Diencephalon (tissue), 1 donor: ENCODE data around the gene SLC15A3. TPM values are rescaled to one million over a fixed set of nuclear protein-coding genes. Genes with fewer than 3 reads are reported as not detected.

ENCODE experiments used
- small RNA-seq: library from RNA; depleted of rRNA; stranded (forward); fragments of <200 nt; gene quantifications from one replicate; pipeline ENCODE3, GENCODE V24; 2014
- total RNA-seq: library from RNA; depleted of rRNA; stranded (reverse); fragments of >200 nt; gene quantifications from one replicate; pipeline ENCODE4 v1.2.3, GENCODE V29; 2014

Gene SLC15A3
- 9.9 TPM for total RNA-seq

GRCh38 chr11:60951904-60952741 lies at the start of gene SLC15A3:
Gene SLC15A3 (minus strand): TSS chr11:60952176. CDS start chr11:60951551, 625 bp downstream.

GRCh38 chr11:60971520-60971919 lies 19.5 kb upstream of the SLC15A3 start, which contains the start of gene CD6:
Gene CD6 (plus strand): TSS chr11:60971680. CDS start chr11:60971866, 186 bp downstream.

GRCh38 chr11:60924110-60924905 lies 27.7 kb downstream of the SLC15A3 start, which contains the start of gene TMEM132A:
Gene TMEM132A (plus strand): TSS chr11:60924460. CDS start chr11:60924634, 174 bp downstream.

GRCh38 chr11:60913793-60914632 lies 38.0 kb downstream of the SLC15A3 start, which contains the start of gene TMEM109:
Gene TMEM109 (plus strand): TSS chr11:60914158. CDS start chr11:60919694, 5,536 bp downstream.

GRCh38 chr11:60906132-60906972 lies 45.6 kb downstream of the SLC15A3 start, which contains the start of gene PRPF19:
Gene PRPF19 (minus strand): TSS chr11:60906585. CDS start chr11:60906382, 203 bp downstream.

Small RNA genes lying within 50 kb of the gene (small RNA-seq; reads per million reads assigned to genes)
- gene RNU6-933P = not detected

Other genes starting within 250 kb of the SLC15A3 start
- not detected for gene MS4A18, start 227.5 kb downstream of the SLC15A3 start, total RNA-seq
- not detected for gene MS4A15, start 195.3 kb downstream of the SLC15A3 start, total RNA-seq
- not detected for gene MS4A10, start 166.8 kb downstream of the SLC15A3 start, total RNA-seq
- gene CCDC86, start 110.1 kb downstream of the SLC15A3 start, total RNA-seq = 5.1 TPM
- gene PTGDR2, start 96.2 kb downstream of the SLC15A3 start, total RNA-seq = 1.8 TPM
- 0.46 TPM for gene ZP1, start 84.6 kb downstream of the SLC15A3 start, total RNA-seq
- gene PRPF19, start 45.6 kb downstream of the SLC15A3 start, total RNA-seq = 47.3 TPM
- gene TMEM109, start 38.0 kb downstream of the SLC15A3 start, total RNA-seq = 9.7 TPM
- 104 TPM for gene TMEM132A, start 27.7 kb downstream of the SLC15A3 start, total RNA-seq
- gene CD6, start 19.5 kb upstream of the SLC15A3 start, total RNA-seq = 2.3 TPM
- not detected for gene CD5, start 150.3 kb upstream of the SLC15A3 start, total RNA-seq
- gene VPS37C, start 209.2 kb upstream of the SLC15A3 start, total RNA-seq = 6.2 TPM